ENCODE results near the gene HAVCR2. TPM values are rescaled to one million over a fixed set of nuclear protein-coding genes. Genes with fewer than 3 reads are reported as not detected.

HAVCR2 gene
- total and polyA plus RNA-seq, 10 of the 15 experiments (the other 5 are each of a cell fraction or from before 2014, with no cell fraction given): 5.2 to 7.5 (median 6.9) TPM

GRCh38 chr5:157121709-157122108, 12.9 kb upstream of the HAVCR2 start:
- H3K27ac ChIP-seq (ENCODE audit: control insufficient read depth, insufficient read depth): no peak overlapping the region
- SMC1A ChIA-PET (ENCODE audit: uncharacterized antibody, unreplicated experiment): interaction anchor here (1.0 kb wide), 1 partner anchor 10 kb away, joined by 3 read pairs; no protein-coding TSS in a partner anchor
- POLR2A ChIA-PET: no interaction called here
- H3K9ac ChIP-seq (ENCODE audit: control insufficient read depth, insufficient read depth, low read length): no peak overlapping the region
- TF ChIP-seq MEF2B (IDR thresholded peaks at IDR 0.05; ENCODE audit: partially characterized antibody, poor library complexity, severe bottlenecking) (no peak), NBN (IDR thresholded peaks at IDR 0.05) (0 out of 2 replicates have a peak, but pooled peaks have one; percentile 35), MTA2 (IDR thresholded peaks at IDR 0.05; ENCODE audit: low read depth) (no peak), SMAD5 (IDR thresholded peaks at IDR 0.05; ENCODE audit: low read depth) (no peak), HDAC6 (IDR thresholded peaks at IDR 0.05; ENCODE audit: unreplicated experiment) (no peak), JUNB (IDR thresholded peaks at IDR 0.05) (no peak), MYC (IDR thresholded peaks at IDR 0.05; ENCODE audit: insufficient read depth, insufficient read length, insufficient replicate concordance, low read length, severe bottlenecking) (no peak)
- TF ChIP-seq, protein P1, sequence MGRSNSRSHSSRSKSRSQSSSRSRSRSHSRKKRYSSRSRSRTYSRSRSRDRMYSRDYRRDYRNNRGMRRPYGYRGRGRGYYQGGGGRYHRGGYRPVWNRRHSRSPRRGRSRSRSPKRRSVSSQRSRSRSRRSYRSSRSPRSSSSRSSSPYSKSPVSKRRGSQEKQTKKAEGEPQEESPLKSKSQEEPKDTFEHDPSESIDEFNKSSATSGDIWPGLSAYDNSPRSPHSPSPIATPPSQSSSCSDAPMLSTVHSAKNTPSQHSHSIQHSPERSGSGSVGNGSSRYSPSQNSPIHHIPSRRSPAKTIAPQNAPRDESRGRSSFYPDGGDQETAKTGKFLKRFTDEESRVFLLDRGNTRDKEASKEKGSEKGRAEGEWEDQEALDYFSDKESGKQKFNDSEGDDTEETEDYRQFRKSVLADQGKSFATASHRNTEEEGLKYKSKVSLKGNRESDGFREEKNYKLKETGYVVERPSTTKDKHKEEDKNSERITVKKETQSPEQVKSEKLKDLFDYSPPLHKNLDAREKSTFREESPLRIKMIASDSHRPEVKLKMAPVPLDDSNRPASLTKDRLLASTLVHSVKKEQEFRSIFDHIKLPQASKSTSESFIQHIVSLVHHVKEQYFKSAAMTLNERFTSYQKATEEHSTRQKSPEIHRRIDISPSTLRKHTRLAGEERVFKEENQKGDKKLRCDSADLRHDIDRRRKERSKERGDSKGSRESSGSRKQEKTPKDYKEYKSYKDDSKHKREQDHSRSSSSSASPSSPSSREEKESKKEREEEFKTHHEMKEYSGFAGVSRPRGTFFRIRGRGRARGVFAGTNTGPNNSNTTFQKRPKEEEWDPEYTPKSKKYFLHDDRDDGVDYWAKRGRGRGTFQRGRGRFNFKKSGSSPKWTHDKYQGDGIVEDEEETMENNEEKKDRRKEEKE (IDR thresholded peaks at IDR 0.05): no peak
- H3K4me3 ChIP-seq: no peak overlapping the region
- H3K27me3 ChIP-seq (replicated peaks in 1 of 2; ENCODE audit: control insufficient read depth in 2 of 2, insufficient read depth in 2 of 2, low read length in 1 of 2): no peaks in the 10 kb centered on the region
- H2AFZ ChIP-seq (ENCODE audit: control insufficient read depth, low read depth, low read length): no peak overlapping the region
- DNase-seq (ENCODE audit: low read depth, low spot score): no peak
- no peaks in the 10 kb centered on the region for H4K20me1 ChIP-seq (ENCODE audit: control insufficient read depth, insufficient read depth)
- no peaks in the 10 kb centered on the region for H3K79me2 ChIP-seq (ENCODE audit: control insufficient read depth, insufficient read depth, low read length)
- no peak for ATAC-seq
- intact Hi-C loops (cut with micrococcal nuclease; ENCODE audit: unreplicated experiment) (no loop called here), in situ Hi-C loops (cut with MboI) (loop anchor here (10.0 kb wide), 3 partner anchors 457 to 1507 kb away; no protein-coding TSS in a partner anchor)
- H3K36me3 ChIP-seq (ENCODE audit: control insufficient read depth in 2 of 2, insufficient read depth in 2 of 2, low read length in 1 of 2): no peaks in the 10 kb centered on the region
- no TSS peak for BruUV-seq (replicated peaks)
- no peak overlapping the region for H3K4me2 ChIP-seq (ENCODE audit: control insufficient read depth, insufficient read depth)
- no peak for FAIRE-seq
- RAD21 ChIA-PET (ENCODE audit: unreplicated experiment): interaction anchor here (0.7 to 1.7 kb wide), 2 partner anchors 10 to 766 kb away, joined by 3 to 5 read pairs; no protein-coding TSS in a partner anchor
- peaks cover 5% of the 10 kb centered on the region; the same call in 1 of the 2 replicates for H3K4me1 ChIP-seq (ENCODE audit: control insufficient read depth, insufficient read depth, low read length)
- peaks cover 7% of the 10 kb centered on the region; the same call in 1 of the 3 replicates for H3K9me3 ChIP-seq (replicated peaks; ENCODE audit: control insufficient read depth, insufficient read depth, low read length)
- CTCF ChIA-PET: interaction anchor here (0.7 to 2.7 kb wide), 2 partner anchors 10 to 1174 kb away, joined by 3 to 16 read pairs; no protein-coding TSS in a partner anchor

Measured in GM12878 (cell line).